ENCODE measurements around the gene CYP26C1.

DNA sequence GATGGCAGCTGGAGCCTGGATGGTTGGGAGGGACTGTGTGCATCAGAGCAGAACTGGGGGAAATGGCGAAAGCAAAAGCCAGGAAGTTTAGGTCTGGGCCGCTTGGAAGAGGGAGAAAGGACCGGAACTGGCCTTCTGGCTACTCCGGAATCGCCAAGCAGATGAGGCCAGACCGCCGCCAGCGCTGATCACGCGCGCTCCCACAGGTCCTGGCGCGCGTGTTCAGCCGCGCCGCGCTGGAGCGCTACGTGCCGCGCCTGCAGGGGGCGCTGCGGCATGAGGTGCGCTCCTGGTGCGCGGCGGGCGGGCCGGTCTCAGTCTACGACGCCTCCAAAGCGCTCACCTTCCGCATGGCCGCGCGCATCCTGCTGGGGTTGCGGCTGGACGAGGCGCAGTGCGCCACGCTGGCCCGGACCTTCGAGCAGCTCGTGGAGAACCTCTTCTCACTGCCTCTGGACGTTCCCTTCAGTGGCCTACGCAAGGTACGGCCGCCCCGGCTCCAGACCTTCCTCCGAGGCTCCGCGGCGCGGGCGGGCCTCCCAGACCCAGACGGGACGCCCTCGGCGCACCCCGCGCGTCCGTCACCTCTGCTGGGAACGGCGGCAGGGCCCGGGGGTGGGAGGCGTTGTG, 2.0 kb downstream of the CYP26C1 start:
- TF ChIP-seq, protein P1, sequence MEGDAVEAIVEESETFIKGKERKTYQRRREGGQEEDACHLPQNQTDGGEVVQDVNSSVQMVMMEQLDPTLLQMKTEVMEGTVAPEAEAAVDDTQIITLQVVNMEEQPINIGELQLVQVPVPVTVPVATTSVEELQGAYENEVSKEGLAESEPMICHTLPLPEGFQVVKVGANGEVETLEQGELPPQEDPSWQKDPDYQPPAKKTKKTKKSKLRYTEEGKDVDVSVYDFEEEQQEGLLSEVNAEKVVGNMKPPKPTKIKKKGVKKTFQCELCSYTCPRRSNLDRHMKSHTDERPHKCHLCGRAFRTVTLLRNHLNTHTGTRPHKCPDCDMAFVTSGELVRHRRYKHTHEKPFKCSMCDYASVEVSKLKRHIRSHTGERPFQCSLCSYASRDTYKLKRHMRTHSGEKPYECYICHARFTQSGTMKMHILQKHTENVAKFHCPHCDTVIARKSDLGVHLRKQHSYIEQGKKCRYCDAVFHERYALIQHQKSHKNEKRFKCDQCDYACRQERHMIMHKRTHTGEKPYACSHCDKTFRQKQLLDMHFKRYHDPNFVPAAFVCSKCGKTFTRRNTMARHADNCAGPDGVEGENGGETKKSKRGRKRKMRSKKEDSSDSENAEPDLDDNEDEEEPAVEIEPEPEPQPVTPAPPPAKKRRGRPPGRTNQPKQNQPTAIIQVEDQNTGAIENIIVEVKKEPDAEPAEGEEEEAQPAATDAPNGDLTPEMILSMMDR (IDR thresholded peaks at IDR 0.05) = peak in 5 of 6 experiments; percentile 30 to 75 (median 61)
- no peak for TF ChIP-seq POLR2A (IDR thresholded peaks at IDR 0.05)
